ENCODE results near the gene ERC1.

The ERC1 gene

DNA sequence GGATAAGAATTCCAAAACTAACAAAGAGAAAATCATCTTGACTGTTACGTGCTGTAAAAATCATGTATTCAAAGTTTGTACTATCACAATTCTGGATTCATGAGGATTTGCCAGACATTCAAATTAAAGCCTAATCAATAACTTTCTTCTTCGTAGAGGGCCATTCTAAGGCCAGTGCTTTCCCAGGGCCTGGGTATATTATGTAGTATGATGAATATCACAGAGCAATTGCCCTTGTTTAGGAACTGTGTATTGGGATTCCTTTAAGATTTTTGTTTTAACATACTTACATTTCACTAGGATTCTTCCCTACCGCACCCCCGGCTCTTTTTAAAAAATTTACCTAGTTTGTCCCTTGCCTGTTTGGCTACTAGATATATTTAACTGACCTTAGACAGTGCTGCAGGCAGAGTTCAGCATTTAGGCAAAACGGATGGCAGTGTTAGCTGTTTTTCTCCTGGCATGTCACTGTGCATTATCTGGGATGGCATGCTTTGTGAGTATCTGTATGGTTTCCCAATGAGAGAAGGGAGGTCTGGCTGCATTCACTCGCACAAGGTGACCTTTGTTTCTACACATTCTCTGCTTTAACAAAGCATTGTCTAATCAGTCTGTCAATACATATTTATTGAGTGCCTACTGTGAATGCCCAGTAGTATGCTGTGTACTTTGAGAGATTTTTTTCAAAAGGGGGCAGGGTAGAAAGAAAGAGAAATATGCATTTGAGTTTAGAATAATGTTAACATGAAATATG, 63.3 kb downstream of the ERC1 start:
- Histone ChIP-seq H3K27ac (ENCODE audit: low read depth, low read length) (peak overlapping the region; percentile 60; the same call in 1 of the 2 replicates), H3K27me3 (ENCODE audit: control insufficient read depth, insufficient read depth, low read length) (no peaks in the 10 kb centered on the region), H3K9me3 (ENCODE audit: control insufficient read depth, insufficient read depth, low read depth, low read length) (peaks cover 9% of the 10 kb centered on the region; the same call in 1 of the 2 replicates), H3K36me3 (ENCODE audit: control insufficient read depth, insufficient read depth, low read length) (no peaks in the 10 kb centered on the region), H3K4me1 (ENCODE audit: control insufficient read depth, insufficient read depth, low read length) (peaks cover 45% of the 10 kb centered on the region), H3K9ac (ENCODE audit: low read length) (no peak overlapping the region), H3K4me3 (ENCODE audit: low read depth, low read length) (no peak overlapping the region)

GRCh38 chr12:1056390-1056789, 65.4 kb downstream of the ERC1 start:
- no peaks in the 10 kb centered on the region for H3K36me3 ChIP-seq (ENCODE audit: control insufficient read depth, insufficient read depth, low read length)
- no peaks in the 10 kb centered on the region for H3K27me3 ChIP-seq (ENCODE audit: control insufficient read depth, insufficient read depth, low read length)
- H3K4me1 ChIP-seq (ENCODE audit: control insufficient read depth, insufficient read depth, low read length) = peaks cover 43% of the 10 kb centered on the region
- H3K9me3 ChIP-seq (ENCODE audit: control insufficient read depth, insufficient read depth, low read depth, low read length) = peaks cover 13% of the 10 kb centered on the region; the same call in 1 of the 2 replicates
- H3K4me3 ChIP-seq (ENCODE audit: low read depth, low read length) = peak overlapping the region; percentile 14; the same call in 1 of the 2 replicates
- H3K9ac ChIP-seq (ENCODE audit: low read length) = no peak overlapping the region
- peak overlapping the region; percentile 70 for H3K27ac ChIP-seq (ENCODE audit: low read depth, low read length)

DNA sequence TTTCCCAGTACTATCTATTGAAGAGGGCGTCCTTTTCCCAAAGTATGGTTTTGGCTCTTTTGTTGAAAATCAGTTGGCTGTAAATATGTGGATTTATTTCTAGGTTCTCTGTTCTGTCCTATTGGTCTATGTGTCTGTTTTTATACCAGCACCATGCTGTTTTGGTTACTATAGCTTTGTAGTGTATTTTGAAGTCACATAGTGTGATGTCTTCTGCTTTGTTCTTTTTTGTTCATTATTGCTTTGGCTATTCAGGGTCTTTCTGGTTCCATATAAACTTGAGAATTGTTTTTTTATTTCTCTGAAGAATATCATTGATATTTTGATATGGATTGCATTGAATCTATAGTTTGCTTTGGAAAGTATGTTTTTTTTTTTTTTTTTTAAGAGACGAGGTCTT, 67.4 kb downstream of the ERC1 start:
- Histone ChIP-seq H3K36me3 (ENCODE audit: control insufficient read depth, insufficient read depth, low read length) (no peaks in the 10 kb centered on the region; the same call in 1 of the 2 replicates), H3K9ac (ENCODE audit: low read length) (no peak overlapping the region), H3K4me3 (ENCODE audit: low read depth, low read length) (no peak overlapping the region), H3K27ac (ENCODE audit: low read depth, low read length) (no peak overlapping the region), H3K27me3 (ENCODE audit: control insufficient read depth, insufficient read depth, low read length) (no peaks in the 10 kb centered on the region), H3K9me3 (ENCODE audit: control insufficient read depth, insufficient read depth, low read depth, low read length) (peaks cover 20% of the 10 kb centered on the region; the same call in 1 of the 2 replicates), H3K4me1 (ENCODE audit: control insufficient read depth, insufficient read depth, low read length) (peaks cover 37% of the 10 kb centered on the region)

GRCh38 chr12:1059162-1059561, 68.1 kb downstream of the ERC1 start:
- peaks cover 27% of the 10 kb centered on the region for H3K9me3 ChIP-seq (ENCODE audit: control insufficient read depth, insufficient read depth, low read depth, low read length)
- no peak overlapping the region for H3K9ac ChIP-seq (ENCODE audit: low read length)
- H3K36me3 ChIP-seq (ENCODE audit: control insufficient read depth, insufficient read depth, low read length) = no peaks in the 10 kb centered on the region; the same call in 1 of the 2 replicates
- H3K4me1 ChIP-seq (ENCODE audit: control insufficient read depth, insufficient read depth, low read length) = peaks cover 29% of the 10 kb centered on the region
- H3K27me3 ChIP-seq (ENCODE audit: control insufficient read depth, insufficient read depth, low read length) = no peaks in the 10 kb centered on the region
- H3K27ac ChIP-seq (ENCODE audit: low read depth, low read length) = no peak overlapping the region
- H3K4me3 ChIP-seq (ENCODE audit: low read depth, low read length) = no peak overlapping the region

DNA sequence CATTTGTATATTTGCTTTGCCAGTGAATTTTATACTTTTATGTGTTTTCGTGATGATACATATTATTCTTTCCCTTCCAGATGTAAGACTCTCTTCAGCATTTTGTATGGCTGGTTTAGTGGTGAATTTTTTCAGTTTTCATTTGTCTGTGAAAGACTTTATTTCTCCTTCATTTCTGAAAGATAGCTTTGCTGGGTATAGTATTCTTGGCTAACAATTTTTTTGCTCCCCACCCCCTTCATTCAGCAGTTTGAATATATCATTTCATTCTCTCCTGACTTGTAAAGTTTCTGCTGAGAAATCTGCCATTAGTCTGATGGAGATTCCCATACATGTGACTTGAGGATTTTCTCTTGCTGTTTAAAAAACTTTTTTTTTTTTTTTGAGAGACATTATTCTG, 72.8 kb downstream of the ERC1 start:
- Histone ChIP-seq H3K27ac (ENCODE audit: low read depth, low read length) (no peak overlapping the region), H3K4me1 (ENCODE audit: control insufficient read depth, insufficient read depth, low read length) (no peaks in the 10 kb centered on the region), H3K36me3 (ENCODE audit: control insufficient read depth, insufficient read depth, low read length) (no peaks in the 10 kb centered on the region; the same call in 1 of the 2 replicates)

DNA sequence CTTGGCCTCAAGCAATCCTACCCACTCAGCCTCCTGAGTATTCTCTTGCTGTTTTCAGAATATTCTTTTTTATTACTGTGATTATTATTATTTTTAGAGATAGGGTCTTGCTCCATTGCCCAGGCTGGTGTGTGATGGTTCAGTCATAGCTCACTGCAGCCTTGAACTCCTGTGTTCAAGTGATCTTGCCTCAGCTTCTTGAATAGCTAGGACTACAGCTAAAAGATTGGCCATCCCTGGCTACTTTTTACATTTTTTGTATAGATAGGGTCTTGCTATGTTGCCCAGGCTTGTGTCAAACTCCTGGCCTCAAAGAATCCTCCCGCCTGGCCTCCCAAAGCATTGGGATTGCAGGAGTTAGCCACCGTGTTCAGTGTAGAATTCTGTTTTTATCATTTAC, 73.3 kb downstream of the ERC1 start:
- no peak overlapping the region for H3K4me3 ChIP-seq (ENCODE audit: low read depth, low read length)
- no peaks in the 10 kb centered on the region for H3K27me3 ChIP-seq (ENCODE audit: control insufficient read depth, insufficient read depth, low read length)
- no peaks in the 10 kb centered on the region; the same call in 1 of the 2 replicates for H3K36me3 ChIP-seq (ENCODE audit: control insufficient read depth, insufficient read depth, low read length)
- no peaks in the 10 kb centered on the region for H3K4me1 ChIP-seq (ENCODE audit: control insufficient read depth, insufficient read depth, low read length)
- H3K27ac ChIP-seq (ENCODE audit: low read depth, low read length) = no peak overlapping the region
- H3K9ac ChIP-seq (ENCODE audit: low read length) = no peak overlapping the region
- H3K9me3 ChIP-seq (ENCODE audit: control insufficient read depth, insufficient read depth, low read depth, low read length) = peaks cover 22% of the 10 kb centered on the region

More for the DNA sequence above, 72.8 kb downstream of the ERC1 start:
- Histone ChIP-seq H3K9me3 (ENCODE audit: control insufficient read depth, insufficient read depth, low read depth, low read length) (peaks cover 26% of the 10 kb centered on the region), H3K4me3 (ENCODE audit: low read depth, low read length) (no peak overlapping the region), H3K9ac (ENCODE audit: low read length) (no peak overlapping the region), H3K27me3 (ENCODE audit: control insufficient read depth, insufficient read depth, low read length) (no peaks in the 10 kb centered on the region)

DNA sequence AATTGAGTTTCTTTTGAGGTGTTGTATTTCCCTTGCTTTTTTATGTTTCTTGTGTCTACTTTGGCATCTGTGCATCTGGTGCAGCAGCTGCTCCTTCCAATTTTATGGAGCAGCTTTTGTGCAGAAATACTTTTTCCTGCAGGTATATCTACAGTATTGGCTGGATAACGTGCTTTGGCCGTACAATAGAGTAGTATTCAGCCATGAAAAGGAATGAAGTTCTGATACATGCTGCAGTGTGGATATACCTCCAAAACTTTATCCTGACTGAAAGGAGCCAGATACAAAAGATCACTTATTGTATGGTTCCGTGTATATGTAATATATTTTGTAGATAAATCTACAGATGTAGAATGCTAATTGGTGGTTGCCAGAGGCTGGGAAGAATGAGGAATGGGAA, 74.6 kb downstream of the ERC1 start:
- Histone ChIP-seq H3K36me3 (ENCODE audit: control insufficient read depth, insufficient read depth, low read length) (no peaks in the 10 kb centered on the region; the same call in 1 of the 2 replicates), H3K4me3 (ENCODE audit: low read depth, low read length) (no peak overlapping the region), H3K27ac (ENCODE audit: low read depth, low read length) (no peak overlapping the region), H3K27me3 (ENCODE audit: control insufficient read depth, insufficient read depth, low read length) (no peaks in the 10 kb centered on the region), H3K9me3 (ENCODE audit: control insufficient read depth, insufficient read depth, low read depth, low read length) (peaks cover 18% of the 10 kb centered on the region), H3K4me1 (ENCODE audit: control insufficient read depth, insufficient read depth, low read length) (no peaks in the 10 kb centered on the region), H3K9ac (ENCODE audit: low read length) (no peak overlapping the region)

- H3K27ac ChIP-seq (ENCODE audit: low read depth, low read length) = no peak overlapping the region
- H3K9ac ChIP-seq (ENCODE audit: low read length) = no peak overlapping the region
- no peak overlapping the region for H3K4me3 ChIP-seq (ENCODE audit: low read depth, low read length)
- H3K9me3 ChIP-seq (ENCODE audit: control insufficient read depth, insufficient read depth, low read depth, low read length) = no peaks in the 10 kb centered on the region
- no peaks in the 10 kb centered on the region for H3K27me3 ChIP-seq (ENCODE audit: control insufficient read depth, insufficient read depth, low read length)
- no peaks in the 10 kb centered on the region for H3K36me3 ChIP-seq (ENCODE audit: control insufficient read depth, insufficient read depth, low read length)
- H3K4me1 ChIP-seq (ENCODE audit: control insufficient read depth, insufficient read depth, low read length) = no peaks in the 10 kb centered on the region
These were observed 78.8 kb downstream of the ERC1 start for GRCh38 chr12:1069846-1070245.

- no peaks in the 10 kb centered on the region for H3K9me3 ChIP-seq (ENCODE audit: control insufficient read depth, insufficient read depth, low read depth, low read length)
- H3K27me3 ChIP-seq (ENCODE audit: control insufficient read depth, insufficient read depth, low read length) = no peaks in the 10 kb centered on the region
- H3K4me1 ChIP-seq (ENCODE audit: control insufficient read depth, insufficient read depth, low read length) = no peaks in the 10 kb centered on the region
- no peak overlapping the region for H3K9ac ChIP-seq (ENCODE audit: low read length)
- H3K27ac ChIP-seq (ENCODE audit: low read depth, low read length) = no peak overlapping the region
- no peak overlapping the region for H3K4me3 ChIP-seq (ENCODE audit: low read depth, low read length)
- H3K36me3 ChIP-seq (ENCODE audit: control insufficient read depth, insufficient read depth, low read length) = no peaks in the 10 kb centered on the region
These were observed 80.2 kb downstream of the ERC1 start for GRCh38 chr12:1071182-1071581.

DNA sequence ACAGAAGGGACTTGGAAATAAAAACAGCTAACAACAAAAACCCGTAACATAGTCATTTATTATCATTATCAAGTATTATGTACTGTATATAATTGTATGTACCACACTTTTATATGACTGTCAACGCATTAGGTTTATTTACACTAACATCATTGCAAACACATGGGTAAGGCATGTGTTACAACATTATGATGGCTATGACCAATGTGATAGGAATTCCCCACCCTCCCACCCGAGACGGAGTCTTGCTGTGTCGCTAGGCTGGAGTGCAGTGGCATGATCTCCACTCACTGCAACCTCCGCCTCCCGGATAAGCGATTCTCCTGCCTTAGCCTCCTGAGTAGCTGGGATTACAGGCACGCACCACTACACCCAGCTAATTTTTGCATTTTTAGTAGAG, 82.6 kb downstream of the ERC1 start:
- no peak overlapping the region for H3K27ac ChIP-seq (ENCODE audit: low read depth, low read length)
- H3K9me3 ChIP-seq (ENCODE audit: control insufficient read depth, insufficient read depth, low read depth, low read length) = no peaks in the 10 kb centered on the region
- no peak overlapping the region for H3K4me3 ChIP-seq (ENCODE audit: low read depth, low read length)
- no peaks in the 10 kb centered on the region for H3K36me3 ChIP-seq (ENCODE audit: control insufficient read depth, insufficient read depth, low read length)
- no peak overlapping the region for H3K9ac ChIP-seq (ENCODE audit: low read length)
- no peaks in the 10 kb centered on the region for H3K27me3 ChIP-seq (ENCODE audit: control insufficient read depth, insufficient read depth, low read length)
- H3K4me1 ChIP-seq (ENCODE audit: control insufficient read depth, insufficient read depth, low read length) = no peaks in the 10 kb centered on the region

GRCh38 chr12:1077036-1077803, 86.2 kb downstream of the ERC1 start:
- no peaks in the 10 kb centered on the region; the same call in 1 of the 2 replicates for H3K9me3 ChIP-seq (ENCODE audit: control insufficient read depth, insufficient read depth, low read depth, low read length)
- H3K36me3 ChIP-seq (ENCODE audit: control insufficient read depth, insufficient read depth, low read length) = no peaks in the 10 kb centered on the region
- no peak overlapping the region for H3K27ac ChIP-seq (ENCODE audit: low read depth, low read length)

More at GRCh38 chr12:1077036-1077803, 86.2 kb downstream of the ERC1 start:
- Histone ChIP-seq H3K4me3 (ENCODE audit: low read depth, low read length) (no peak overlapping the region), H3K9ac (ENCODE audit: low read length) (no peak overlapping the region), H3K27me3 (ENCODE audit: control insufficient read depth, insufficient read depth, low read length) (no peaks in the 10 kb centered on the region), H3K4me1 (ENCODE audit: control insufficient read depth, insufficient read depth, low read length) (no peaks in the 10 kb centered on the region)

All from HUES6 (cell line).